Lower lobe of right lung (tissue), 2 donors: ENCODE results near the gene PPP6R3. TPM values are rescaled to one million over a fixed set of nuclear protein-coding genes. Genes with fewer than 3 reads are reported as not detected.

Source experiments
- ATAC-seq, 2 donors: fragments of 200-7000 bp; cut with Tn5 transposase; one replicate each; pipeline ENCODE4 v1.9.1; 2020 to 2022; ENCODE audit warnings: mild to moderate bottlenecking in 2 of 2, moderate library complexity in 2 of 2
- DNase-seq: peaks from one replicate; pipeline ENCODE4 v3.0.0-alpha.2; 2020
- H3K27ac ChIP-seq: fragments of 200-600 bp; one replicate; pipeline ENCODE4 v1.8.0; 2022
- H3K27me3 ChIP-seq: fragments of 200-600 bp; one replicate; pipeline ENCODE4 v1.8.0; 2022; ENCODE audit warnings: low read depth
- H3K36me3 ChIP-seq: fragments of 200-600 bp; one replicate; pipeline ENCODE4 v1.8.0; 2022; ENCODE audit warnings: mild to moderate bottlenecking
- H3K4me1 ChIP-seq: fragments of 200-600 bp; one replicate; pipeline ENCODE4 v1.8.0; 2022
- H3K4me3 ChIP-seq: fragments of 200-600 bp; one replicate; pipeline ENCODE4 v1.8.0; 2022; ENCODE audit warnings: mild to moderate bottlenecking
- H3K9me3 ChIP-seq: fragments of 200-600 bp; one replicate; pipeline ENCODE4 v1.8.0; 2022
- intact Hi-C: fragments of 100-400 bp; cut with DNase I; formaldehyde crosslinking; loops from one replicate; pipeline ENCODE4 v1.11.0; 2022
- total RNA-seq: library from RNA; stranded (reverse); fragmentation: NEBNext Ultra II Directional; extraction: Animal tissue kit (Norgen Biotek cat#: 25700); gene quantifications from one replicate; pipeline ENCODE4 v1.2.1, GENCODE V29; 2021
- TF ChIP-seq, protein P1 (sequence below): fragments of 200-600 bp; IDR thresholded peaks from one replicate; pipeline ENCODE4 v1.8.0; 2022; ENCODE audit warnings: antibody characterized with exemption, mild to moderate bottlenecking
- donor health status: DM: no; HTN: yes; CAD: no; lungs with severe emphysema.

The PPP6R3 gene
- total RNA-seq, 1 donor from 2014 or later, result 98.0 TPM

DNA sequence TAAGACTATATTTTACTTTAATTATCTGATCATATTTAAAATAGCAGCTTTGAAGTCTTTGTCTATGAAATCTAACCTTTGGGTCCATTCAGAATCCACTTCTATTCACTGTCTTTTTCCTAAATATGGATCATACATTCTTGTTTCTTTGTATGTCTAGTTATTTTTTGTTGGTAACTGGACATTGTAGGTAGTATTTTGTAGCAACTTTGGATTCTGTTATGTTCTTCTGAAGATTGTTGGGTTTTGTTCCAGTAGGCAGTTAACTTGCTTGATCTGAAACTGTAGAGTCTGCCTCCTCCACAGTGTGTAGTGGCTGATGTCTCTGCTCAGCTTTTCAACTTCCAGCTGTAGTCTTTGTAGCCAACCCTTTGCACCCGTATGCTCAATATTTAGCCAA lies 186.3 kb downstream of the PPP6R3 start:
- Histone ChIP-seq H3K36me3 (no peaks in the 10 kb centered on the region), H3K9me3 (peaks cover 12% of the 10 kb centered on the region), H3K27ac (no peak overlapping the region), H3K4me3 (no peak overlapping the region), H3K27me3 (peaks cover 19% of the 10 kb centered on the region), H3K4me1 (no peaks in the 10 kb centered on the region)
- ATAC-seq (no peak), DNase-seq (no peak)
- intact Hi-C loops, result no loop called here
- TF ChIP-seq, protein P1, sequence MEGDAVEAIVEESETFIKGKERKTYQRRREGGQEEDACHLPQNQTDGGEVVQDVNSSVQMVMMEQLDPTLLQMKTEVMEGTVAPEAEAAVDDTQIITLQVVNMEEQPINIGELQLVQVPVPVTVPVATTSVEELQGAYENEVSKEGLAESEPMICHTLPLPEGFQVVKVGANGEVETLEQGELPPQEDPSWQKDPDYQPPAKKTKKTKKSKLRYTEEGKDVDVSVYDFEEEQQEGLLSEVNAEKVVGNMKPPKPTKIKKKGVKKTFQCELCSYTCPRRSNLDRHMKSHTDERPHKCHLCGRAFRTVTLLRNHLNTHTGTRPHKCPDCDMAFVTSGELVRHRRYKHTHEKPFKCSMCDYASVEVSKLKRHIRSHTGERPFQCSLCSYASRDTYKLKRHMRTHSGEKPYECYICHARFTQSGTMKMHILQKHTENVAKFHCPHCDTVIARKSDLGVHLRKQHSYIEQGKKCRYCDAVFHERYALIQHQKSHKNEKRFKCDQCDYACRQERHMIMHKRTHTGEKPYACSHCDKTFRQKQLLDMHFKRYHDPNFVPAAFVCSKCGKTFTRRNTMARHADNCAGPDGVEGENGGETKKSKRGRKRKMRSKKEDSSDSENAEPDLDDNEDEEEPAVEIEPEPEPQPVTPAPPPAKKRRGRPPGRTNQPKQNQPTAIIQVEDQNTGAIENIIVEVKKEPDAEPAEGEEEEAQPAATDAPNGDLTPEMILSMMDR, result no peak

DNA sequence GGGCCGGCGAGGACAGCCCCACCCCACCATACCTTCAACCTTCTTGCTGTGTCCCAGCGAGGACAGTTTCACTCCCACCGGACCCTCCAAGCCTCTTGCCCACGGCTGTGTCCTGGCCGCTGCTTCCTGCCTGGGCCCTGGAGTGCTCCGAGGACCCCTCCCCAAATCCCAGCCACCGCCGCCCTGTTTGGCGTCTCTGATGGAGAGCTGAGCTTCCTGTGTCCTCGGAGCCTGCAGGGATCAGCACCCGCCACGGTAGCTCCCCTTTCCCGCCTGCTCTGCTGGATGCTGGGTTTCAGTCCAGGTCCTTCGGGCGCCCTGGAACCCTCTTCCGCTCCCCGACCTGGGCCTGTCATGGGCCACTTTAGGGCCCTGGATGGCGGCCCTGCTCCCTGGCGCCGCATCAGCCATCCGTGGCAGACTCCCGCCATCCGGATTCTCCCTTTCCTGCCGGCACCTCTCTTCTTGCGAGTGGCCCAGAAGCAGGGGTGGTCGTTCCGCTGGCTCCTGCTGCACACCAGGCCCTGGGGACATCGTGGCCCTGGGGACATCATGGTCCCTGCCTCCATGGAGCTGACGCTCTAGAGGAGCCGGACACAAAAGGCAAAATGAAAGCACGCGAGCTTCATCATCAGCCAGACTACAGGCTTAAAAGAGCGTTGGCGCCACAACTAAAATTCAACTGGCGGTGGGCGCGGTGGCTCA lies 189.5 kb downstream of the PPP6R3 start:
- intact Hi-C loops, result no loop called here
- TF ChIP-seq, protein P1, result no peak
- no peak for DNase-seq
- Histone ChIP-seq H3K27ac (no peak overlapping the region), H3K4me3 (no peak overlapping the region), H3K36me3 (no peaks in the 10 kb centered on the region), H3K27me3 (peaks cover 33% of the 10 kb centered on the region), H3K4me1 (no peaks in the 10 kb centered on the region), H3K9me3 (peaks cover 12% of the 10 kb centered on the region)
- no peak for ATAC-seq

DNA sequence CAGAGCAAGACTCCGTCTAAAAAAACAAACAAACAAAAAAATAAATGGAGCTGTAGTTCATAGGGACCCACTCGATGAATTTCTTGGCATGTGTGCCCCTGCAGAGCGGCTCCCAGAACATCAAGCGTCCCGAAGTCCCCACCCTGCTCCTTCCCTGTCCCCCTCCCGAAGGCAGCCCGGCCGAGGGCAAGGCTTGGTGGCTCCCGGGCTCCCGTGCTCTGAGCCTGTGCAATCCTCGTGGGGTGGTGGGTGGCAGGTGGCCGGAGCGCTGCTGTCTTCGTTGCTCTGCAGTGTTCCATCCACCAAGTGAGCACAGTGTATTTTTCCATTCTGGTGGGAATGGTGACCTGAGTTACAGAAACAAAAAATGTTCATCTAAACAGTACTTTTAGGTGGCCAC lies 190.2 kb downstream of the PPP6R3 start:
- DNase-seq (no peak), ATAC-seq (no peak)
- H3K4me1 ChIP-seq, result no peaks in the 10 kb centered on the region
- peaks cover 12% of the 10 kb centered on the region for H3K9me3 ChIP-seq
- H3K4me3 ChIP-seq, result no peak overlapping the region
- H3K27me3 ChIP-seq, result peaks cover 33% of the 10 kb centered on the region
- TF ChIP-seq, protein P1, result no peak
- H3K36me3 ChIP-seq, result no peaks in the 10 kb centered on the region
- H3K27ac ChIP-seq, result no peak overlapping the region
- intact Hi-C loops, result no loop called here

DNA sequence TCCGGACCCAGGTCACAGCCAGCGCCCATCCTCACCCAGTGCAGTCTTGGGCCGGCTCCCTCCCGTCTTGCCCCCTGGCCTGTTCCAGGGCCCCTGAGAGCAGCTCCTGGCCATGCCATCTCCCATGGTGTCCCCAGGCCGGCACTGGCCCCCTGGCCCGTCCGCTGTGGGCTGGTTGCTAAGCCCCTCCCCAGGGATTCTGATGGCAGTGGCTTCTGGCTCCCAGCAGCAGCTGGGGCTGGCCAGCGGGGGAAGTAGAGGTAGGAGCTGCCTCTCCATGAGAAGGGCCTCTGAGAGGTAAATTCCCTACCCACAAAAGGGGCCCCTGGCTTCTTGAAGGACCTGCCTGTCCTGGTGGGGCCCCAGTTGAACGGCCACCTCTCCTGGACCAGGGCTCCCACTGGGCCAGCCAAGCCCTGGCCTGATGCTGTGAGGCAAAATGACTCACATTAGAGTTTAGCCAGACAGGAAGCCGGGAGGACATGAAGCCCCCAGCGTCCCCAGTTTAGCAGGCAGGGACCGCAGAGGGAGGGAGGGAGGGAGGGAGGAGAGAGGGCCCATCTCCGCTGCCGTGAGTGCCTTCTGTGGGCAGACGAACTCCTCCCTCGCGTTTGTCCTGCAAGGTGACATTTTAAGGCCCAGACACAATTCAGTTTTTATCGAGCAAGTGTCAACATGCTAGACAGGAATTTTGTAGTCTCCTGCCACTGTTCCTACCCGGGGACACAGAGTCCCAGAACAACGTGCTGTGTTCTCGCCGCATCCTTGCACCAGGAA lies 190.8 kb downstream of the PPP6R3 start:
- ATAC-seq, result no peak
- Histone ChIP-seq H3K9me3 (peaks cover 12% of the 10 kb centered on the region), H3K4me3 (no peak overlapping the region), H3K36me3 (no peaks in the 10 kb centered on the region), H3K4me1 (no peaks in the 10 kb centered on the region), H3K27ac (no peak overlapping the region), H3K27me3 (peaks cover 33% of the 10 kb centered on the region)
- intact Hi-C loops, result no loop called here
- TF ChIP-seq, protein P1, result no peak
- no peak for DNase-seq

DNA sequence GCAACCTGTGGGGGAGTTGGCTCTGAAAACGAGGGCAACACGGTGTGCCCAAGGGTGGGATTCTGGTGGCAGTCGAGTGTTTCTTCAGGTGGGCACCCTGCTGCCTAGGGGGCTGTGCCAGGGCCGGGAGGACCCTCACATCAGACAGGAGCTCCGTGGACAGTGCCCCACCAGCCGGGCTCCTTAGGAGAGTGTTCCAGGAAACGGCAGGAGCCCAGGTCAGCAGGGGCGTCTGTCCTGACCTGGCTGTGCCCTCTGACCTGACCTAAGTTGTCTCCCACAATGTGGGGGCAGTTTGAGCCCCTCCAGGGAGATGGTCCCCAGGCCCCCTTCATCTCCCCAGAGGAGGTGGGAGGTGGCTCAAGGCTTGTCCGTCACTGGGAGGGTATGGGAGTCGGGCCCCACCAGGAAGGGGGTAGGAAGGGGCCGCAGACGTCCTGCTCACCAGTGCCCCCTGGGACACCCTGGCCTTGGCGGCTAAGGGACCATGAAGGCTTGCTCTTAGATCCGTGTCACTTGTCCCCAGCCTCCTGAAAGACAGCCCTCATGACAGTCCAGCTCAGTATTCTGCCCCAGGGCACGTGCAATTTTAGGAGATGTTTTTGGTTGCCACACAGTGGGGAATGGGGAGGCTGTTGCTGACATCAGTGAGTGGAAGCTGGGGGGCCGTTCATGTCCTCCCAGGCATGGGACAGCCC lies 191.6 kb downstream of the PPP6R3 start:
- Histone ChIP-seq H3K36me3 (no peaks in the 10 kb centered on the region), H3K27me3 (peaks cover 33% of the 10 kb centered on the region), H3K4me1 (no peaks in the 10 kb centered on the region), H3K27ac (no peak overlapping the region), H3K4me3 (no peak overlapping the region), H3K9me3 (peaks cover 5% of the 10 kb centered on the region)
- TF ChIP-seq, protein P1, result no peak
- DNase-seq (no peak), ATAC-seq (no peak)
- intact Hi-C loops, result no loop called here
